ENCODE data around the gene ANAPC1. TPM values are rescaled to one million over a fixed set of nuclear protein-coding genes. Genes with fewer than 3 reads are reported as not detected.

Gene ANAPC1
- total and polyA plus RNA-seq, 8 donors: 4.9 to 200 (median 64.7) TPM

GRCh38 chr2:111930409-111930808 lies 46.4 kb upstream of the ANAPC1 start:
- intact Hi-C loops (cut with DNase I; ENCODE audit: low total_unique reads): no loop called here

DNA sequence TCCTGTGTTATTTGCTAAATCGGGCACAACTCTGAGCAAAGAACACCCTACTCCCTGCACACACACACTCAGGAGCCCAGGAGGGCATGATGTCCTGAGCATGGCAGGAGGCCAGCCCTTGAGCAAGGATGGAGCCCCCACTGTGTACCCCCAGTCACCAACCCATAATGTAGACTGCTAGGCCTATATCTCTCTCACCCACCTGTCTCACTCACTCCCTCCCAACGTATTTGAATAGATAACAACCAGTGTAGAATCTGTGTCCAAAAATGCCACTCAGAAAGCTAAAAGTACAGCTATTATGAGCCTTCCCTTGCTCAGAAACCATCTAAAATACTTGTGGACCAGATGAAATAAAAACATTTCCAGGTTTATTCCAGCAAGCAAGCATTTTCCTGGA lies 43.7 kb upstream of the ANAPC1 start:
- DNase-seq: no peak
- Histone ChIP-seq H3K4me1 (peaks cover 7 to 25% (median 10%) of the 10 kb centered on the region in 4 donors), H3K27me3 (no peaks in the 10 kb centered on the region), H3K9me3 (no peaks in the 10 kb centered on the region), H3K4me3 (no peak overlapping the region), H3K36me3 (peaks cover 4 to 35% (median 31%) of the 10 kb centered on the region in 4 donors), H3K27ac (no peak overlapping the region)
- whole genome bisulfite sequencing, 5 donors: 50 to 76% (median 72%) methylated on average over 2 of the region's 2 CpGs
- intact Hi-C loops (cut with DNase I; ENCODE audit: low total_unique reads): no loop called here
- TF ChIP-seq CTCF (IDR thresholded peaks at IDR 0.05): no peak
- TF ChIP-seq POLR2AphosphoS5 (IDR thresholded peaks at IDR 0.05): no peak
- no peak for TF ChIP-seq POLR2A (IDR thresholded peaks at IDR 0.05)
- TF ChIP-seq EP300 (IDR thresholded peaks at IDR 0.05): no peak

More at GRCh38 chr2:111930409-111930808, 46.4 kb upstream of the ANAPC1 start:
- Histone ChIP-seq H3K4me1 (peaks cover 7 to 33% (median 12%) of the 10 kb centered on the region in 4 donors), H3K36me3 (peaks cover 4 to 32% (median 30%) of the 10 kb centered on the region in 4 donors), H3K27me3 (no peaks in the 10 kb centered on the region), H3K4me3 (no peak overlapping the region), H3K9me3 (no peaks in the 10 kb centered on the region), H3K27ac (no peak overlapping the region)
- WGBS, 5 donors: 82 to 92% (median 88%) methylated on average over 6 of the region's 6 CpGs
- DNase-seq: no peak
- TF ChIP-seq POLR2AphosphoS5 (IDR thresholded peaks at IDR 0.05) (no peak), EP300 (IDR thresholded peaks at IDR 0.05) (no peak), CTCF (IDR thresholded peaks at IDR 0.05) (no peak), POLR2A (IDR thresholded peaks at IDR 0.05) (no peak)

GRCh38 chr2:111924617-111925107 lies 40.7 kb upstream of the ANAPC1 start:
- WGBS, 5 donors: 82 to 93% (median 85%) methylated on average over 3 of the region's 3 CpGs
- H3K9me3 ChIP-seq: no peaks in the 10 kb centered on the region
- H3K4me1 ChIP-seq: peaks cover 9 to 26% (median 21%) of the 10 kb centered on the region in 4 donors
- H3K36me3 ChIP-seq: peaks cover under 1 to 17% (median 10%) of the 10 kb centered on the region in 4 donors
- DNase-seq: no peak
- no peaks in the 10 kb centered on the region for H3K27me3 ChIP-seq
- TF ChIP-seq EP300 (IDR thresholded peaks at IDR 0.05) (no peak), CTCF (IDR thresholded peaks at IDR 0.05) (no peak), POLR2AphosphoS5 (IDR thresholded peaks at IDR 0.05) (no peak), POLR2A (IDR thresholded peaks at IDR 0.05) (no peak)
- H3K27ac ChIP-seq: no peak overlapping the region
- no peak overlapping the region for H3K4me3 ChIP-seq
- intact Hi-C loops (cut with DNase I; ENCODE audit: low total_unique reads): no loop called here

- H3K27me3 ChIP-seq: no peaks in the 10 kb centered on the region
- no peak overlapping the region for H3K27ac ChIP-seq
- WGBS, 5 donors: 49 to 83% (median 63%) methylated on average over 4 of the region's 4 CpGs
- peaks cover 22 to 37% (median 32%) of the 10 kb centered on the region in 4 donors for H3K4me1 ChIP-seq
- peak in 1 of 2 donors; percentile 47 for DNase-seq
- no peaks in the 10 kb centered on the region for H3K9me3 ChIP-seq
- intact Hi-C loops (cut with DNase I; ENCODE audit: low total_unique reads): no loop called here
- peaks cover 0 to 7% (median 1%) of the 10 kb centered on the region in 4 donors for H3K36me3 ChIP-seq
- H3K4me3 ChIP-seq: no peak overlapping the region
- no peak for TF ChIP-seq POLR2AphosphoS5 (IDR thresholded peaks at IDR 0.05)
- TF ChIP-seq EP300 (IDR thresholded peaks at IDR 0.05): no peak
- no peak for TF ChIP-seq POLR2A (IDR thresholded peaks at IDR 0.05)
- TF ChIP-seq CTCF (IDR thresholded peaks at IDR 0.05): no peak
These were observed 39.3 kb upstream of the ANAPC1 start for GRCh38 chr2:111923276-111923804.

Data from stomach (tissue), 9 donors.